SK-N-MC (cell line): ENCODE data around the gene ABCD2.
"Not testable (repeated sequence)": the region's sequence is repeated elsewhere in the genome, so short reads cannot be mapped to it uniquely, and the experiment has no call there.

ENCODE experiments used
- DNase-seq: peaks from one replicate; pipeline ENCODE4 v3.0.0-alpha.2; 2011; ENCODE audit warnings: low read depth, low spot score
- H3K27ac ChIP-seq: fragments of 200-600 bp; sonication (generic); 2 replicates; pipeline ENCODE4 v1.5.1; 2016; ENCODE audit warnings: mixed run types
- H3K36me3 ChIP-seq: fragments of 200-600 bp; sonication (generic); 2 replicates; pipeline ENCODE4 v1.6.1; 2017; ENCODE audit warnings: antibody characterized with exemption, low read length, mixed read lengths; ENCODE audit not compliant: insufficient read depth
- H3K4me3 ChIP-seq: fragments of 200-600 bp; sonication (generic); 2 replicates; pipeline ENCODE4 v1.5.1; 2016
- H3K9ac ChIP-seq: fragments of 200-600 bp; sonication (generic); 2 replicates; pipeline ENCODE4 v1.8.0; 2017; ENCODE audit warnings: mixed run types, mixed read lengths; ENCODE audit not compliant: insufficient read length
- H3K9me3 ChIP-seq: fragments of 200-600 bp; sonication (generic); 2 replicates; pipeline ENCODE4 v1.6.1; 2017; ENCODE audit warnings: low read depth, mild to moderate bottlenecking, antibody characterized with exemption, low read length, moderate library complexity, mixed read lengths
- EZH2 ChIP-seq: fragments of 200-600 bp; sonication (generic); IDR thresholded peaks from one replicate; pipeline ENCODE4 v1.6.1; 2017; ENCODE audit warnings: antibody characterized with exemption
- FOXP2 ChIP-seq: optimal IDR thresholded peaks from 2 replicates; pipeline ENCODE3; 2011; ENCODE audit warnings: mild to moderate bottlenecking, moderate library complexity; ENCODE audit not compliant: insufficient read depth; ENCODE audit errors: extremely low read length, control extremely low read depth
- POLR2AphosphoS5 ChIP-seq: IDR thresholded peaks from 2 replicates; pipeline ENCODE4 v1.6.1; 2012; ENCODE audit warnings: mild to moderate bottlenecking, low read depth, low read length, borderline replicate concordance

The ABCD2 gene

DNA sequence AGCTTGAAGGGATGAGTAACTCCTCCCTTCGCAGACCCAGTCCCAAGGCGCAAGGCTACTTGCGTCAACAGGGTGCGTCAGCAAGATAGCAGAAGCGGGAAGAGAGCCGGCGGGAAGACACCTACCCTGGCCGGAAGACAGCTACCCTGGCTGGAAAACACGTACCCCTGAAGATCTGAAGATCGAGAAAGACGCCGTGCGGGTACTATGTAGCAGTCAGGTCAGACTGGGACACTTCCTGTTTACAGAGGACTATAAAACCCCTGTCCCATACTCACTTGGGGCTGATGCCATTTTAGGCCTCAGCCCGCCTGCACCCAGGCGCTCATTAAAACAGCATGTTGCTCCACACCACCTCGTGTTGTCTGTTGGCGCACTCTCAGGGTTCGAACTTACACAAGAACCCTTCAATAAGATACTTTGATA is 80.9 kb downstream of the ABCD2 start:
- Histone ChIP-seq H3K4me3 (no peak overlapping the region), H3K27ac (no peak overlapping the region), H3K9ac (no peak overlapping the region), H3K36me3 (no peaks in the 10 kb centered on the region), H3K9me3 (no peaks in the 10 kb centered on the region)
- no peak for DNase-seq
- TF ChIP-seq EZH2 (no peak), POLR2AphosphoS5 (no peak), FOXP2 (no peak)

DNA sequence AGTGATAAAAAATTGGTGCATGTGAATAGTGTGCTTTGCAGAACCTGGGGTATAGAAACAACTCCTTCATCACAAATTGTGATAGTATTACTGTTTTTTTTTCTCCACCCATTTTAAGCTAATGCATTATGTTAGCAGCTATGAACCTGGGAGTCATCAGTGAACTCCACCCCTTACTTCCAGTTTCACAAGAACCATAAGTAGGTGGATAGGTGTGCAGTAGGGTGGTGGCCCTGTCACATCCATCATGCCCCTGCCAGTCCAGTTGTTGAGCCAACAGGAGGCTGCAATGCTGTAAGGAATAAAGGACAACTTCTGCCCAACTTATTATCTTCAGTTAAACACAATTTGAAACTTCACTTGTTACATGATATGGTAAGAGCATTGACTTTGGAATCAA is 85.7 kb downstream of the ABCD2 start:
- Histone ChIP-seq H3K27ac (no peak overlapping the region), H3K9me3 (no peaks in the 10 kb centered on the region), H3K9ac (no peak overlapping the region), H3K36me3 (no peaks in the 10 kb centered on the region), H3K4me3 (no peak overlapping the region)
- no peak for DNase-seq
- TF ChIP-seq EZH2 = no peak
- no peak for TF ChIP-seq FOXP2
- no peak for TF ChIP-seq POLR2AphosphoS5

DNA sequence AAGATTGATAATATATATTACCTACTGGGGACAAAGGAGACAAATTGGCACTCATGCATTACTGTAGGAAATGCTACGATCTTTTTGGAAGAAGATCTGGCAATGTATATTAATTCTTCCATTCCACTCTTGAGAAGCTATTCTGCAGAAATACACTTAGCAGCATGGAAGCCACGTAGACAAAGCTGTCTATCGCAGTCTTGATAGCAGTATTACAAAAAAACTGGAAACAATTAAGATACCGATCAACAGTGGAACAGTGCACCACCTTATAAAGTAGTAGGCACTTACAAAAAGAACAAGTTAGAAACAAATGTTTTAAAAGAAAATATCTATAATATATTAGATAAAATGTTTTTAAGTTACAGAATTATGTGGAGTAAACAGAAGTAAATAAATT is 87.2 kb downstream of the ABCD2 start:
- Histone ChIP-seq H3K36me3 (no peaks in the 10 kb centered on the region), H3K27ac (no peak overlapping the region), H3K9ac (no peak overlapping the region), H3K9me3 (no peaks in the 10 kb centered on the region), H3K4me3 (no peak overlapping the region)
- no peak for DNase-seq
- TF ChIP-seq POLR2AphosphoS5 = no peak
- no peak for TF ChIP-seq FOXP2
- TF ChIP-seq EZH2 = no peak

DNA sequence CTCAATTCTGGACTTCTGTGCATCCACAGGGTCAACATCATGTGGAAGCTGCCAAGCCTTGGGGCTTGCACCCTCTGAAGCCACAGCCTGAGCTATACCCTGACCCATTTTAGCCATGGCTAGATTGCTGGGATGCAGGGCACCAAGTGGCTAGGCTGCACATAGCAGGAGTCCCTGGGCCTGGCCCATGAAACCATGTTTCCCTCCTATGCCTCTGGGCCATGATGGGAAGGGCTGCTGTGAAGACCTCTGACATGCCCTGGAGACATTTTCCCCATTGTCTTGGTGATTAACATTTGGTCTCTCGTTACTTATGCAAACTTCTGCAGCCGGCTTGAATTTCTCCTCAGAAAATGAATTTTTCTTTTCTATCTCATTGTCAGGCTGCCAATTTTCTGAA is 92.6 kb downstream of the ABCD2 start:
- no peak for DNase-seq
- Histone ChIP-seq H3K9me3 (no peaks in the 10 kb centered on the region), H3K4me3 (no peak overlapping the region), H3K9ac (no peak overlapping the region), H3K27ac (no peak overlapping the region), H3K36me3 (no peaks in the 10 kb centered on the region)
- TF ChIP-seq POLR2AphosphoS5 (no peak), EZH2 (no peak), FOXP2 (no peak)

DNA sequence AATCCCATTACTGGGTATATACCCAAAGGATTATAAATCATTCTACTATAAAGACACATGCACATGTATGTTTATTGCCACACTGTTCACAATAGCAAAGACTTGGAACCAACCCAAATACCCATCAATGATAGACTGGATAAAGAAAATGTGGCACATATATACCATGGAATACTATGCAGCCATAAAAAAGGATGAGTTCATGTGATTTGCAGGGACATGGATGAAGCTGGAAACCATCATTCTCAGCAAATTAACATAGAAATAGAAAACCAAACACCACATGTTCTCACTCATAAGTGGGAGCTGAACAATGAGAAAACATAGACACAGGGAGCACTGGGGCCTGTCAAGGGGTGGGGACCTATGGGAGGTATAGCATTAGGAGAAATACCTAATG is 97.4 kb downstream of the ABCD2 start:
- H3K9ac ChIP-seq, DNase-seq, H3K36me3 ChIP-seq, H3K4me3 ChIP-seq, H3K9me3 ChIP-seq, H3K27ac ChIP-seq: not testable (repeated sequence)

DNA sequence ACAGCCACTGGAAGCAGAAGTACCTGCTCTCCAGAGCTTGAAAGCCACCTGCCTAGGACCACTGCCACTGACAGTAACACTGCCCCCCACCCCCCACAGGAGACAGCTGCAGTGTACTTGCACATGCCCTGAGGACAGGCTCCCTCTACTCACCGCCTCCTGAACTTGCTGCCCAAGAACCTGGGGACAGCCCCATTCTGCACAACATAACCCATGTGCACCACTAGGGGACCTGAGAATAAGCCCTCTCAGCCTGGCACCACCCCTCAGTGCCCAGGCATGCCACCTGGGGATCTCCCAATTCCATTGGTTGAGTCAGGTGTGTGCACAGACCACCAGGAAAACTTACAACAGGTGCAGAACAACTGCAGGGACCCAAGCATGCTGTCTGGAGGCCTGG is 109.6 kb downstream of the ABCD2 start:
- no peaks in the 10 kb centered on the region for H3K9me3 ChIP-seq
- TF ChIP-seq FOXP2 (no peak), EZH2 (no peak)
- DNase-seq = no peak

DNA sequence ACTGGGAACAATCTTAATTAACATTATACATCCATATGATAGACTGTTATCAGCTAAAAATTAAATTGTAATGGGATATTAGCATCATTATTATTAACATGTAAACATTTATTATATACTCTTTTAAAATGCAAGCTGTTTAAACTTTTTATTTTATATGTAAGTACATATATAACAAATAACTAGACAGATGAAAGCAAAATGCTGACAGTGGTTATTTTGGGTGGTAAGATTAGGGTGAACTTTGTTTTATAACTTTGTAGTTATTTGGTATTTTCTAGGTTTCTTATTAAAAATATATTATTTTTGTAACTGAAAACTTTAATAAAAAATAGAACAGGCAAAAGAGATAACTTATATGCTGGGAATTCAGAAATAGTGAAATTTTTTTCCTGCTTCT is 114.0 kb downstream of the ABCD2 start:
- DNase-seq = no peak

More for the DNA sequence above, 109.6 kb downstream of the ABCD2 start:
- H3K9ac ChIP-seq = no peak overlapping the region
- H3K36me3 ChIP-seq = no peaks in the 10 kb centered on the region
- H3K27ac ChIP-seq = no peak overlapping the region
- no peak overlapping the region for H3K4me3 ChIP-seq

DNA sequence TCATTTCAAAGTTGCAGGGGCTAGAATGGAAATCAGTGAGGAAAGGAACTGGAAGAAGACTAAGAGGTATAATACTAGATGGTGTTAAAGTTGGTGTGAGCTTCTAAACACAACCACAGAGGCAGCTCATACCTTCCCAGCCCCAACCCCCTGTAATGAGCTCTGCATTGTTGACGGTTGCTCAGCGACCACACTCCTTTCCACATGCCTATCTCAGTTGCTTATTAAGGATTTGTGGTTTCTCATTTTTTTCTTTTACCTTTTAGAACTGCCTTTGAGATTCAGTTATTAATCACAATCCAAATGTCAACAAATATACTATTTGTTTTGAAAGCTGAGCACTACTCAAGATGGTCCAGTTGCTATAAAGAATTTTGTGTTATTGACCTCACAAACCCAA is 114.6 kb downstream of the ABCD2 start:
- Histone ChIP-seq H3K9me3 (no peaks in the 10 kb centered on the region), H3K36me3 (no peaks in the 10 kb centered on the region), H3K9ac (no peak overlapping the region), H3K27ac (no peak overlapping the region), H3K4me3 (no peak overlapping the region)
- DNase-seq = no peak
- TF ChIP-seq POLR2AphosphoS5 = no peak
- no peak for TF ChIP-seq FOXP2
- no peak for TF ChIP-seq EZH2

More for the DNA sequence above, 114.0 kb downstream of the ABCD2 start:
- Histone ChIP-seq H3K9ac (no peak overlapping the region), H3K27ac (no peak overlapping the region), H3K36me3 (no peaks in the 10 kb centered on the region), H3K4me3 (no peak overlapping the region), H3K9me3 (no peaks in the 10 kb centered on the region)
- no peak for TF ChIP-seq POLR2AphosphoS5
- TF ChIP-seq FOXP2 = no peak
- TF ChIP-seq EZH2 = no peak

DNA sequence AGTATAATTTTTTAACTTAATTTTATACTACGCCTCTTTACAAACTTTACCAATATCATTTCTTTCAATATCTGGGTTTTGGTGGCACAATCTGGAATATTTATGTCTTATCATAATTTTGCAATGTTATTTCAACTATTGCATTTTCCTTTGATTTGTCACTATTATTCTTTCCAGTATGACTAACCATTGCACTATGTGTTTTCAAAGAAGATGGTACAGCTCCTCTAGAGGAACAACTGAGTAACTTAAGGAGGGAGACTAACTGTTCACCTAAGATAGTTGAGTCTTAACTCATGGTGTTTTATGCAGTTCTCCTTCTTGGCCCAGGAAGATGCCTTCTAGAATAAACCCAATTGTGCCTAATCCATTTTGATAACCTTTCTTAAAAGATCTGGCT is 116.2 kb downstream of the ABCD2 start:
- H3K9me3 ChIP-seq = no peaks in the 10 kb centered on the region
- H3K36me3 ChIP-seq = no peaks in the 10 kb centered on the region
- no peak overlapping the region for H3K4me3 ChIP-seq
- no peak overlapping the region for H3K9ac ChIP-seq
- TF ChIP-seq POLR2AphosphoS5 (no peak), FOXP2 (no peak), EZH2 (no peak)
- DNase-seq = no peak
- no peak overlapping the region for H3K27ac ChIP-seq

DNA sequence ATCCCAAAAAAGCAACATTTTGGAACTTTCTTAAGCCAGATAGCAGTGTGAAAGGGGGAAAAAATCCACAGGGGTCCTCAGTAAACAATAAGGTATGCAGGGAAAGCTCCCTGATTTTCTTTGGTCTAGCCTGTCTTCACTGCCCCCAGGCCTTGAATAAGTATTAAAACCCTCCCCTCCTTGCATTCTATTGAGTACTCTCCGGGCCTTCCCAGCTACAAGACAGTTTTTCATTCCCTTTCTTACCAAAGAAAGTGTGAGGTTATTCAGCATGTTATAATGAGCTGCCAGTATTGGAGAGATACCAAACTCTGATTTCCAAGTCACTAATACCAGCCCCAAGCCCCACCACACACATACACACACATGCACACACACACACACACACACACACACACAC is 116.9 kb downstream of the ABCD2 start:
- no peak for DNase-seq
- Histone ChIP-seq H3K9ac (no peak overlapping the region), H3K9me3 (no peaks in the 10 kb centered on the region), H3K36me3 (no peaks in the 10 kb centered on the region), H3K27ac (no peak overlapping the region), H3K4me3 (no peak overlapping the region)
- no peak for TF ChIP-seq EZH2
- TF ChIP-seq FOXP2 = no peak
- TF ChIP-seq POLR2AphosphoS5 = no peak
